ENCODE measurements around the gene ARL8B. TPM values are rescaled to one million over a fixed set of nuclear protein-coding genes. Genes with fewer than 3 reads are reported as not detected.
"Not testable (repeated sequence)": the region's sequence is repeated elsewhere in the genome, so short reads cannot be mapped to it uniquely, and the experiment has no call there.

Gene ARL8B
- total RNA-seq: 10 to 100 TPM; 63.0 to 65.9 TPM
- long read RNA-seq, donor 1, transcript ARL8B-201 (7 exons, 3,005 nt): major isoform, 28 of 36 reads
- long read RNA-seq, donor 1, partial matches to known transcripts: 0 of 36 reads
- long read RNA-seq, donor 1, other reads (novel, unspliced or antisense): 8 of 36 reads
- long read RNA-seq, donor 2, transcript ARL8B-201 (7 exons, 3,005 nt): major isoform, 49 of 56 reads
- long read RNA-seq, donor 2, partial matches to known transcripts: 0 of 56 reads
- long read RNA-seq, donor 2, other reads (novel, unspliced or antisense): 7 of 56 reads

DNA sequence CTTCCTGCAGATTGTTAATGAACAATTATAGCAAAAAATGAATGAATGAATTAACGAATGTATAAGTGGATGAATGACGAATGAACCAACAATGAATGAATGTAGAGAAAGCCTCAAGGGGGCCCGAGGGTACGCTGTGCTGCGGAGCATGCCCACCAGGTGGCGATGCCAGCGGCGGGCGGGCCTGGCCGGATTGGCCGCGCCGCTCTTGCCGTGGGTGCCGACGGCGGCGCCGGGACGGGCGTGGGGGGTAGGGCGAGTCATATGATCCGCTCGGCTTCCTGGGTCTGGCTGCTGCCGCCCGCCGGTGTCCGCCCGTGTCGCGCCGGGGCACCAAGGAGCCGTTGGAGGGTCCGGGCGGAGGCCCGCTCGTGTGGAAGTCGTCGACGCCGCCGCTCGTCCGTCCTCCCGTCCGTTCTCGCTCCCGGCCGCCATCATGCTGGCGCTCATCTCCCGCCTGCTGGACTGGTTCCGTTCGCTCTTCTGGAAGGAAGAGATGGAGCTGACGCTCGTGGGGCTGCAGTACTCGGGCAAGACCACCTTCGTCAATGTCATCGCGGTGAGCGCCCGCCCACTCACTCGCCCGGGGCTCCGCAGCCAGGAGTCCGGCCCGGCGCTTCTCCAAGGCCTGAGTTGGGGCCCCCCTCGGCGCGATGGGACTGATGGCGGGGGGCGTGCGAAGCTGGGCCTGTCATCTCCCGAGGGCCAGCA, at the start of gene ARL8B:
TSS of gene ARL8B (plus strand) at position 263 of the 711 bp plus-strand sequence. CDS start at position 437, 174 bp downstream.
- DNase-seq (ENCODE audit: low spot score): peak; percentile 98
- intact Hi-C loops (cut with DNase I): loop anchor here in 1 of 2 donors (5.0 kb wide), 1 partner anchor 65 kb away; the partner anchor contains the start of gene EDEM1

GRCh38 chr3:5073374-5074085, 48.6 kb upstream of the ARL8B start:
- intact Hi-C loops (cut with DNase I): no loop called here
- no peak for DNase-seq (ENCODE audit: low spot score)

- intact Hi-C loops (cut with DNase I): no loop called here
- no peak for DNase-seq (ENCODE audit: low spot score)
Measured at GRCh38 chr3:5078151-5078550, 43.9 kb upstream of the ARL8B start.

- intact Hi-C loops (cut with DNase I): no loop called here
- DNase-seq (ENCODE audit: low spot score): no peak
Measured at GRCh38 chr3:5079761-5080160, 42.3 kb upstream of the ARL8B start.

- intact Hi-C loops (cut with DNase I): no loop called here
- DNase-seq (ENCODE audit: low spot score): no peak
Measured at GRCh38 chr3:5080779-5081550, 41.1 kb upstream of the ARL8B start.

GRCh38 chr3:5081973-5082788, 39.9 kb upstream of the ARL8B start:
- intact Hi-C loops (cut with DNase I); DNase-seq (ENCODE audit: low spot score): not testable (repeated sequence)

GRCh38 chr3:5082789-5083115, 39.3 kb upstream of the ARL8B start:
- intact Hi-C loops (cut with DNase I): no loop called here

DNA sequence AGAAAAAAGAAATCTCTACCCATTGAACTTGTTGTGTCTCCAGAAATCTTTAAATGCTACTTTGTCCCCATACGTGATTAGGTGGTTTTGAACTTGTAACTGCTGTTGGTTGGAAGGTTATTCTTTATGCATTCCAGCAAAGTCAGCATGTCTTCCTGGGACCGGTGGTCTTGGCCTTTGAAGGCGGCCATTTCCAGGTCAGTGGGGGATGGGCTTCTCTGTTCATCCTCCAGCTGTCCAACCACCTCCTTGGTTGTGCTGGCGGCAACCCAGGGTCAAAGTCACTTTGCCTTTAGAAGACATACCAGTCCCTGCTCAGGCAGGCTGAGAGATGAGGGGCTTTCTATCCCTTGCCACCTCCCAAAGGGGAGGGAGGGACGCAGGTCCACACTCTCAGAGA, 37.9 kb upstream of the ARL8B start:
- peak; percentile 56 for DNase-seq (ENCODE audit: low spot score)
- intact Hi-C loops (cut with DNase I): no loop called here

More at GRCh38 chr3:5082789-5083115, 39.3 kb upstream of the ARL8B start:
- DNase-seq (ENCODE audit: low spot score): no peak

DNA sequence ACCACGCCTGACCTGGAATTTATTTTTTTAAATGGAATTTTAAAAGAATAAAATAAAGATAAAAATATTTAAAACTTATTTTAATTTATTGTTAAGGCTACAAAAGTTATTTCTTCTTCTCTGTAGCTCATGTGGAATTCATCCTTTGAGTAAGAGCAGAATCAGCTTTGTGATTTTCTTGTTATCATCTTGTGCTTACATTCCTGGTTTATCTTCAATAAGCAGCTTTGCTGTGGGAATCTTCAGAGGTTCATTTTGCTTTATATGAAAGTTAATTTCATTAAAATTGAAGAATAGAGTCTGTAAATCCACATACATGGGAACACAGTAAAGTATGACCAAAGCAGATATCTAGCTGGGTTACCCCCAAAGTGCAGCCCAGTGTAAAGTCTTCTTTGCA, 35.4 kb upstream of the ARL8B start:
- intact Hi-C loops (cut with DNase I): no loop called here
- DNase-seq (ENCODE audit: low spot score): no peak

DNA sequence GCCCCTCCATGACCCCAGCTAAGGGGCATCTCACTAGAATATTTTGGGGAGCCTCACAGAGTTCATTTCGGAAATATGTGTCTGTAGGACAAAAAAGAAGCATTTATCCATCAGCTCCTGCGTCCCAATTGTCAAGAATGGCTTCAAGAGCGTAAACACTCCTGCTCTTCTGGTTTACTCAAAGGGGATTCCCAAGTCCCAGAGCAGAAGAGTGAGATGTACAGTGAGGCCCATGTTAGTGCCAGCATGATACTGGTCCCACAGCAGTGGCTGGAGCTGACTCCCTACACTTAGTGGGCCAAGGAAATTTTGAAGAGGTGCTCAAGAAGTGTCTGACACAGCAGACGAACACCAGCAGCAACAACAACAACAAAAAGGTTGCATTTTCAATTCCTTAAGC, 34.9 kb upstream of the ARL8B start:
- intact Hi-C loops (cut with DNase I): no loop called here
- DNase-seq (ENCODE audit: low spot score): no peak

DNA sequence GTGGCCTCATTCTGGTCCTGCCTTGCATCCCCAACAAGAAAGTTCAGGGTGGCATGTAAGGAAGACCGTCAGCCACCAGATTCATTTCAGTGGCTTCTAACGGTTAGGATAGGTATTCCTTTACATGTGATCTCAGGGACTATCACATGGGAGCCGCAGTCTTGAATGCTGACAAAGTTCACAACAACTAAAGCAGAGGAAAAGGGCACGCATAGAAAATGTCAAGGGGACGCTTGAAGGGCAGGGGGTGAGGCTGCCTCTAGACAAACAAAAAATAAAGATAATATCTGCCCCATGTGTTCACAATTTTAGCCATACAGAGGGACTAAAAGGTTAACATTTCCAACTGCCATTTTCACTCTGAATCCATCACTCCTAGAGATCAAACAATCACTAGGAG, 31.9 kb upstream of the ARL8B start:
- no peak for DNase-seq (ENCODE audit: low spot score)
- intact Hi-C loops (cut with DNase I): no loop called here

DNA sequence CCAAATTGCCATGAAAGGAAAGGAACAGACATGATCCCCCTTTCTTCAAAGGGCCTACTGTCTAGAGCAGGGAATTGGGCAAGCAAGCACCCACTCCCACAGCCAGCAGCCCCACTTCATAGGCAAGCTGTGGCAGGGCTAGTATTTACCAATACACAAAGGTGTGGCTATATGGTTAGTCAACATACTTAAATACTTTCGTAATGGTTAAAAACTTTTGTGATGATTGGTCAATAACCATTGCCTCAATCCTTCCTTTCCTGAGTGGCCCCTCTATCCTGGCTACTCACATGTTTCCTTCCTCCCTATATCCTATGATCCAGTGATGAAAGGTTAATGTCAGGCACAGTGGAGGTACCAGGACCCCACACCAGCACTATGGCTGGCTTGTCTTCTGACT, 30.1 kb upstream of the ARL8B start:
- no peak for DNase-seq (ENCODE audit: low spot score)
- intact Hi-C loops (cut with DNase I): no loop called here

DNA sequence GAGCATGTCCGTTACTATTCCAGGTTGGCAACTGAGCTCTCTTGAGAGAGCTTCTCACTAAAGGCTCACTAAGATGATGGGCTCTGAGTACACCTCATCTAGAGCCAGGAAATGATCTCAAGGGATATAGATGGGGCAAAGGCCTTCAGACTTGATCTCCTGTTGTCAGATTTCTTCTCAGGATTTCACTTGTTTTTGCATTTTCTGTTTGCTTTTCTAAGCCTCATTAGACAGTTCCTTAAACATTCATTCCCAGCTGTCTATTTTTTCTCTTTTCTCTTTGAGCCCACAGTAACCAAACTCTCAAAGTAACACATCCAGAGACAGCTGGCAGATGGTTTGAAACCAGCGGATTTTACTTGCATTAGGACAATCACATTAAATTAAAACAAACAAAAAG, 28.4 kb upstream of the ARL8B start:
- DNase-seq (ENCODE audit: low spot score): no peak
- intact Hi-C loops (cut with DNase I): no loop called here

DNA sequence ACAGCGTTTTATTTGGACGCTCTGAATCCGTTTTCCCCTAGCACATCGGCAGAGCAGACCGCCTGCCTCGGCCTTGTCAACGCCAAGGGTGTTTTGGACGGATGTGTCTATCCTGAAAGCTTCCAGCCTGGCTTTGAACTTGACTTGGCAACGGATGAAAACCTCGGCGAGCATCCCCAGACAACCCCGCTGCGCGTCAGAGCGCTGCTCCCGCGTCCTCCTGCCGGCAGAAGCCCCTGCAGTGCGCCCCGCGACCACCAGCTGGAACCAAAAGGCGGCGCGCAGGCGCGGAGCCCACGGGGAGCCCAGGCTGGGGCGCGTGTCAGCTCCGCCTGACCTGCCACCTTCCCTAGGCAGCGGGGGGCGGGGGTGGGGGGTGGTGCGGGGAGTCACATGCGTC, 26.2 kb upstream of the ARL8B start:
- intact Hi-C loops (cut with DNase I): no loop called here
- DNase-seq (ENCODE audit: low spot score): peak; percentile 80

DNA sequence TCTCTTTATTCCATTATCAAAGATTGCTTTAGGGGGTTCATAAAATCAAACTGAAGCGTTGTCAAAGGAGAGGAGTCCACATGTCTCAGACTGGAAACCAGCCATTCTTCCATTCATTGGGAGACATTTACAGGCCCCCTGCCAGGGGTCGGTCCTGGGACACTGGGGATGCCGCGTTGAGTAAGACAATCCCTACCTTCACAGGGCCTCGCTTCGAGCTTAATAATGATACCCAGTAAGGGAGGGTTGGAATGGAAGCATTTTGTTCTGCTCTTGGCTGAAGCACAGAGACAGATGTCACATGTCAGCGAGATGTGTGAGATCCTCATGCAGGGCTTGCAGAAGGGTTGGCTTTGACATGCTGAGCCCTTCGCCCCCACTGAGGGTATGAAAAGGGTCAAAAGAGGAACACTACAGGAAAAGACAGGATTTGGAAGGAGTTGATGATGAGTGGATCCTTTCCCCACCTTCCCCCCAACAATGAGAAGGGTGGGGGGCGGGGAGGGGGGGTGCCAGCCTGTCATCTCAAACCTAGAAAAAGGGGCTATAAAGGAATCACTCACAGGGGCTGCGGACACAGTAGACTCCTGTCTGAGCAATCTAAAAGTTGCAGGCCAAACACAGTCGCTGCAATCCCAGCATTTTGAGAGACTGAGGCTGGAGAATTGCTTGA, 25.6 kb upstream of the ARL8B start:
- intact Hi-C loops (cut with DNase I): no loop called here
- DNase-seq (ENCODE audit: low spot score): peak; percentile 18

DNA sequence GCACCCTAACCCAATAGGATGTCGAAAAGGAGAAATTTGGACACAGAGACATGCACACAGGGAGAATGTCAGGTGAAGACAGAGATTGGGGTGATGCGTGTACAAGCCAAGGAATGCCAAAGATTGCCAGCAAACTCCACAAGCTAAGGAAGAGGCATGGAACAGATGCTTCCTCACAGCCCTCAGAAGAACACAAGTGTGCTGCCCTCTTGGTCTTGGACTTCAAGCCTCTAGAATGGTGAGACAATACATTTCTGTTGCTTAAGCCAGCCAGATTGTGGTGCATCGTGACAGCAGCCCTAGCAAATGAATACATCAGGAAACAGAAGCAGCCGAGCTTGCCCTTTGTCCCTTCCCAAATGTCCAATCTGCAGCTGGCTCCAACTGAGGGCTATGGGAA, 23.7 kb upstream of the ARL8B start:
- intact Hi-C loops (cut with DNase I): no loop called here
- no peak for DNase-seq (ENCODE audit: low spot score)

GRCh38 chr3:5102532-5102931, 19.6 kb upstream of the ARL8B start:
- DNase-seq (ENCODE audit: low spot score): no peak
- intact Hi-C loops (cut with DNase I): no loop called here

DNA sequence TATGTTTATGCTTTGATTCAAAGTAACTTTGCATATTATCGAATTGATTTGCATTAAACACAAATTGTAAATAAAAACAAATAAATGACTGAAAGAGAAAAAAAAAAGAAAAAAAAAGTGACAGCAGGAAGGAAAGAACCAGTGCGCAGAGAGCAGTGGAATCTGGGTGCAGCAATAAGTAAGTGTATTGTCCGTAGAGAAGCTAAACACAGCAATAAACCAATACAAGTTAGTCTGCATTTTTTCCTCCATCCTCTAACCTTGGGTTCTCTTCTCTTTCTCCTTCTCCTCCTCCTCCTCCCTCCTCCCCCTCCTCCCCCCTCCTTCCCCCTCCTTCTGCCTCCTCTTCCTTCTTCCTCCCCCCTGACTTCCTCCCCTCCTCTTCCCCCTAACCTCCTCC, 18.3 kb upstream of the ARL8B start:
- intact Hi-C loops (cut with DNase I): no loop called here
- no peak for DNase-seq (ENCODE audit: low spot score)
